GM18861 (cell line): Measurements from ENCODE around the gene SLC19A1.

Source experiments
- ATAC-seq: cut with Tn5 transposase; IDR thresholded peaks from one replicate; pipeline ENCODE4 v1.9.1; 2021; ENCODE audit not compliant: unreplicated experiment

Gene SLC19A1

DNA sequence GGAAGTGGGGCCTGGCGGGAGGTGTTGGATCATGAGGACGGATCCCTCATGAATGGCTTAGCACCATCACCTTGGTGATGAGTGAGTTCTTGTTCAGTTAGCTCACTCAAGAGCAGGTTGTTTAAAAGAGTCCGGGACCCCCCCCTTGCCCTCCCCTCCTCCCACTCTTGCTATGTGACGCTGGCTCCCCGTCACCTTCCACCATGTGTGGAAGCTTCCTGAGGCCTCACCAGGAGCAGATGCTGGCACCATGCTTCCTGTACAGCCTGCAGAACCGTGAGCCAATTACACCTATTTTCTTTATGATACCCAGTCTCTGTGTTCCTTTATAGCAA, 3.0 kb upstream of the SLC19A1 start:
- no peak for ATAC-seq

DNA sequence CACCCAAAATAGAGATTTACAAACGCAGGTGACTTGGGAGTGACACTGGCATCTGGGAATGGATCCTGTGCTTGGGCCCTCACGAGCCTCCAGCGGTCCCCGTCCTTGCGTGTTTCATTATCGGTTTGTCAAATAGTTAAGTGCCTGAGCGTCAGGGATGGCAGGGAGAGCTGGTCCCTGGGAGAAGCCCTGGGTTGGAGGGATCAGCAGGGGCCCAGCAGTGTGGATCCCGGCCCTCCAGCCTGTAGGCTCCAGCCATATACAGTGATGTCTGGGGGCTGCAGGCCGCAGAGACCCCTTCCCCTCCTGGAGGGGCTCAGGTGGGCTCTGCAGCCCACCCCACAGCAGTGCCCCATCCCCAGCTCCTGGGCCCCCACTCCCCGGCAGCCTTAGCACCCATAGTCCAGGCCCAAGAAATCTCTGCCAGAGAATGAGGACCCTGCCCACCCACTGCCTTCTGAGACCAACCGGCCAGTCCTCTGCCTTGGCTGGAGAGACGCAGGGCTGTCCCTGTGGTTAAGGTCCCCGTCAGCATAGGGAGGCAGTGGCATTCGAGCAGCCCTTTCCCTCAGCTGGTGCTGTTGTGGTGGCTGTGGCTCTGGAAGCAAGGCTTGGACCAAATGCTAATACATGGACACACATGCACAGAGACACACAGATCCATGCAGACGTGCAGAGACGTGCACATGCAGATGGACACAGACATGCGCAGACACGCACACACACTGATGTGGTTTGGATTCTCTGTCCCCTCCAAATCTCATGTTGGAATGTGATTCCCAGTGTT, 2.4 kb upstream of the SLC19A1 start:
- ATAC-seq: no peak

DNA sequence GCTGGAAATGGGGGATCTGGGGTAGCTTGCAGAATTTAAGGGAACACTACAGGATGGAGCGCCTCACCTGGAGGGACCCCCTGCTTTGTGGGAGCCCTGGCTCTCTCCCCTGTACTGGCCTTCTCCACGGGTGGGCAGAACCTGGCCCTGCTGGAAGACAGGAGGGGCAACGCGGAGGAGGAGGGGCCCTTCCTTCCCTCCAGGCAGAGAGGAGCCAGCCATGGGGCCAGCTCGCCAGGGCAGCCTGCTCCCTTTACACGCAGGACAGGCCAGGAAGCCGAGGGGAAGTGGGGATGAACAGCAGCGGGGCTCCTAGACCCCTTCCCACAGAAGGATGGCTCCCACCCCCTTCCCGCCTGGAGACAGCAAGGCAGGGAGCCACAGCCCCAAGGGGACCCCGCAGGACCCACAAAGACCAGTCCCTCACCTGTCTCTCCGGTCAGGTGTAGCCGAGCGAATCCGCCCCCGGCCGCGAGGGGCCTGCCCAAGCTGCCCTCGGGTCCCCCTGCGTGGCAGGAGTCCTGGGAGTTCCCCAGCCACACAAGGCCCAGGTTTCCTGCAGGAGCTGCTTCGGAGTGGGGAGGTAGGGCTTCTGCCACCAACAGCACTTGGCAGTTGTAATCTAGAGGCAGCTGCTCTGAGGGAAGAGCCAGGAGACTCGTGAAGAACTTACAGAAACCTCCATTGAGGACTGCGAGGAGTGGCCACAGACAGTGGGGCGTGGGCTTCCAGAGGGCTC, 1.6 kb upstream of the SLC19A1 start:
- ATAC-seq: no peak

DNA sequence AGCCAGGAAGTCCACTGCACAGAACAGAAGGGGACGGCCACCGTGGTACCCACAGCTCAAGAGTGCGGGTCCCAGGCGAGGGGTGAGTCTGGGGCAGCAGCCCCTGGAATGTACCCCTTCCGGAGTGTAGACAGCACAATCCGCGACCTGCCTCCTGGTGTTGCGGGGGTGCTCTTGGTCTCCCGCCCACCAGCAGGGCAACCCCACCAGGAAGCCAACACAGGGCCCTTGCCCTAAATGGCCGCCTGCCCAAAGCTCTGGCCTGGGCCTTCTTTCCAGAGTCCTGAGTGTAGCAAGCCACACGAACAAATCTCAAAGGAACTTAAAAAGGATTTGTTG, 1.1 kb upstream of the SLC19A1 start:
- no peak for ATAC-seq

DNA sequence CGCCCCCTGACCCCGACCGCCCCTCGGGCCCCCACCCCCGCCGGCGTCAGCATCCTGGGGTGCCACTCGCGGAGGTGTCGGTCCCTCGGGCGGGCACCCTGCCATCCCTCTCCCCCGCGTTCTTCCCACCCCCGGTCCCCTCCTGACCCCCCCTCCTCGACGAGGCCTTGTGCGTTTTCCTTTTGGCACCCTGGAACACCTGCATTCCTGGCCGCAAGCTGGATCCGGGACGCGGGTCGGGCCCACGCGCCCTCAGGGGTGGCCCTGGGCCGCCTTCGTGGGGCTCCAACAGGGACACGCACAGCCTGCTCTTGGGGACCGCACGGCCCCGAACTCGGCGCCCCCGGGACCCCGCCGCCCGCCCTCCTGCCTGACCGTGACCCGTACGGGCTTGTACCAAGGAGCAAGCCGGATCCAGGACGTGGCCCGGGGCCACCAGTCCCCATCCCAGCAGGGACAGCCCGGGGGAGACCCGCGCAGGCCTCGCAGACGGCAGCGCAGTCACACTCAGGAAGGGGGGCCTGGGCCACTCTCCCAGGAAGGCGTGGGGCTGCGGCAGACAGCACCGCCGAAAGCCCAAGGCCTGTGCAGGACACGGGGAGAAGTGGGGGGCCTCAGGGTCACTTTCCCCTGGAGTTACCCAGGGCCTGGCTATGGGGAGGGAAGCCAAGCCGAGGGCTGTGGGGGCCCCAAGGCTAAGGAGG, 579 bp upstream of the SLC19A1 start:
- no peak for ATAC-seq

DNA sequence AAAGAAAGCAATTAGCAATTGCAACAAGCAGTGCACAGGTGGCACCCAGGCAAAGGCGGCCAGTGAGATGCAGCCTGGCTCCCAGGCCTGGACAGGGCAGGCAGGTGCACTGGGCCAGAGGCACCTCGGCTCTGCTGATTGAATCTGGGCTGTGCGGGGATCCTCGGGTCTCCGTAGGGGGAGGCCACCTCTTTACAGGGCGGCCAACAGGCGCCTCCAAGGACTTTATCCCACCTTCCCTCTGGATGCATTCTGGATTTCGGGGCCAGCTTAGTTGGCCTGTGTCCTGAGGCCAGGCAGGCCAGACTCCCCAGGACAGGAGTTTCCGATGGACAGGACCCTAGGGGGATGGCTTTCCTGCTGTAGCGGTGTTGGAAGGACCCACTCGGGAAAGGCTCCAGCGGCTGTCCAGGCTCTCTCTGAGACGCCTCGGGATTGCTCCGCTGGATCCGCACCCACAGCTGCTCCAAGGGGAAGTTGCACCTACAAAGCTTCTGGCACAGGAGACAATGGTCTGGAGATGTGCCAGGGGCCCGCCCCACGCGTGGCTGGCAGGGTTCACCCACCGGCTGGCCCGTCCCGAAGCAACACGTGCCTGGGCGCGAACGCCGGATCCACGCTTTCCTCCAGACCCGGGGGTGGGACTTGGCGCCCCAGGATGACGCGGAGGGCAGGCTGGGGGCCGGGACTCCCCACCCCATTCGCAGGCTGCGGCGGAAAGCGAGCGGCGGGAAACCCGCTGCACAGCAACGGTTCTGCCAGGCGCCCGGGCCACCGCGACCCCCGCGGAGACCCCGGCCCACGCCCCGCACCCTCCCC, 810 bp downstream of the SLC19A1 start:
- ATAC-seq: no peak

DNA sequence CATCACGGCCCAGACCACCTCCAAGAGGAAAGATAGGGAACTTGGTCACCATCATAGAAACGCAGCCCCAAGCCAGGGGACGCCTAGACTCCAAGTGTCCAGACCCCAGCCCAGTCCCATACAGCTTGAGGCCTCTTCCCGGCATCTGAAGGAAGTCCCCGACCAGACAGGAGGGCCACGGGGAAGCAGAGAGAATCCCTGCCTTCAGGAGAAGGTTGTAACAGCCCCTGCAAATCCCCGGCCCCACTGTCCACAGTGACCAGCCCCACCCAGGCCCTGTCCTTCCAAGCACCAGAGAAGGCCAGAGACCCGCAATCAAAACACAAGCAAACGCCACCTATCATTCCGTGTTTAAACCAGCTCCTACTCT, 1.7 kb downstream of the SLC19A1 start:
- ATAC-seq: no peak

DNA sequence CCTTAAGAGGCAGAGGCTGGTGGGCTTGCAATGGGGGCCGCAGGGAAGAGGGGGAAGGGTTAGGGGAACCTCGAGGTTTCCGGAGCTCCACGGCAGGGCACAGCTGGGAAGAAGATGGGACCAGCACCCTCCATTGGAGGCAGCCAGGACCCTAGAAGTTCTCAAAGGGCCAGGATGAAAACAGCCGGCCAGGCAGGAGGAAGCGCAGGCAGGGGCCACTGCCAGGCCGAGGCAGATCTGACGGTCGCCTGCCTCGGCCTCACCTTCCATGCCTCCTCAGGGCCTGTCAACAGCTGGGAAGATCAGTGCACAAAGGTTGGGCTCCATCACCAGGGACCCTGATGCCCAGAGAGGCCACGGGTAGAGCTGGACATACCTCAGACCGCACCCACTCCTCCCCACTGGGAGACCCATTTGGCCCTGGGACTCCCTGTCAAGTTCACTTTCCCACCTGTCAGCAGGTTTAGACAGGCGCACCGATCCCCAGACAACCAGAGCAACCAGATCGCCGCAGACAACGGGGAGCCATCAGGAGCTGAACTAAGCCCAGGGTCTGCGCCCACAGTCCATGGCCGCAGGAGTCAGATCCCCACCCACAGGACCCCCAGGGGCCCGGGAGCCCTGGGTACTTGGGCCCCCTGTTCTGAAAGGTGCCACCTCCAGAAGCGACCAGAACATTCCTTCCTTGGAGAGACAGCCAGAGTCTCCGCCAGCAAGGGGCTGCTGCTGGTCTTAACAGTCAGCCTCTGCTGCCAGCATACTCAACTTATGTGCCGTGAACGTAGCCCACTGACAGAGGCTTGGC, 2.2 kb downstream of the SLC19A1 start:
- no peak for ATAC-seq

DNA sequence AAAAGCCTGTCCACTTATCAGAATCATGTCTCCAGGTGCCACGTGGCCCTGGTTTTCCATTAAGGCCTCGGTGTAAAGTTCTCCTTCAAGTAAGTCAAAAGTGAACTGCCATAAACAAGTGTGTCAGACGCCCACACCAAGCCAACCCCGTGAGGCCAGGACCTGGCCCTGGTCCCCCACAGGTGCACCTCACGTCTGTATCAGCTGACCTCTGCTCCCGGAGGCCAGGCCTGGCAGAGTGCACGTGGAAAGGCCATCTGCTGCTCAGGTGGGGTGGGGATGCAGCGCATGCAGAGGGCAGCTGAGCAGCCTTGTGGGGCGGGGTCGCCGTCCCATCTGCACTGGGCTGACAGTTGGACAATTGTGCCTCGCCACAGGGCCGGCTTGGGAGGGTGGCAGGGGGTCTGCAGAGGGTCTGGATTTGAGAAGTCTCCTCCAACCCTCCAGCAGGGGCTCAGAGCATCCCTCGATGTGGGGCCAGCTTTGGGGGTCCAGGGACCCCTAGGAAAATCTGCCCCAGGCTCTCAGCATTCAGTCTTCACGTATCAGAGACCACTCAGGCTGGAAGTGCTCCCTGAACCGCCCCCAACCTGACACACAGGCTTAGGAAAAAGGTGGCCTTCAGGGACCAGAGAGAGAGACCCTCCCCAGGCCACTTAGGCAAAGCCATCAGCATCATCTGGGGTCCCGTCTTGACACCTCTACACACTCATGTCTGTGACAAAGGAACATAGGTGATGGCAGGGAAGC, 3.0 kb downstream of the SLC19A1 start:
- no peak for ATAC-seq

DNA sequence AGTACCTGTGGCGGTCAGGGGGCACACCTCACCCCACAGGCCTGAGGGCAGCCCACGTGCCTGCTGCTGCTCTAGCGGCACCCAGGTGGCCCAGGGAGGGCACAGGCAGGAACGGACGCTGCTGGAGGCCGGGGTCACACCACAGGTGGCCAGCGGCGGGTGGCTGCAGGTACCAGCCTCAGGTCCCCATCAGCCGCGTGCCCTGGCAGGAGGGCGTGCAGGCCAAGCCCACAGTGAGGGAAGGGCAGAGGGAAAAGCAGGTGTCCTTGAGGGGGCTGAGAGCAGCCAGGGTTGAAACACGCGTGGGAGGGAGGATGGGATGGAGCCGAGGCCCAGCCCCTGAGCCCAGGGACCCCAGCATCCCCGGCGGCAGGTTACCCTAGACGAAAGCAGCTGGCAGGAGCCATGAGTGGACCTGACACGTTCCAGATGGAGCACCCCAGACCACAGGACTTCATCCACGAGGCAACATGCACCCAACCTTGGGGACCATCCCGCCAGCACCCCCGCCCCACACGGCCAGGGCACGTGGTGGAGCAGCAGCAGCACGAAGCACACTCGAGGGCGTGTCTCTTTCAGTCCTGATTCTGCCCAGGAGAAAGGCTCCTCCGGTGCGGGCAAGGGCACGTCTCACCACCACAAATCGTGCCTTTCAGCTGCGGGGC, 3.7 kb downstream of the SLC19A1 start:
- no peak for ATAC-seq

DNA sequence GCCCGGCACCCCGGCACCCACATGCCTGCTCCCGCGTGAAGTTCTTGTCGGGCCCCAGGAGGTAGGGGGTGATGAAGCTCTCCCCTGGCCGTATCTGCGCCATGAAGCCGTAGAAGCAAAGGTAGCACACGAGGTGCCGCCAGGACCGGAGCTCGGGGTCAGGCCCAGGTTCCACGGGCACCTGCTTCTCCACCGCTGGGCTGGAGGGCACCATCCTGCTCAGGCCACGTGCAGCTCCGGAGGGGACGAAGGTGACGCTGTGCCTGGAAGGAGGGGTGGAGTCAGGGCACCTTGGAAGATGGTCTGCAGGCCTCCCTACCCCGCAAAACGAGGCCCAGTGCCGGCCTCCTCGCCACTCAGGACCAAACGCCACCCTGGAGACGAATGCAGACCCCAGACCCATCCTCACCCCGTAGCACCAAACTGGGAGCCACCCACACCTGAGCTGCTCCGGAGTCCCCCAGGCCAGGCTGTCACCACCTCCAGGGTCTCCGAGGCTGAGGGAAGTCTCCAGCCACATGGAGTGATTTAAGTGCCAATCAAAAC, 4.4 kb downstream of the SLC19A1 start:
- ATAC-seq: no peak

DNA sequence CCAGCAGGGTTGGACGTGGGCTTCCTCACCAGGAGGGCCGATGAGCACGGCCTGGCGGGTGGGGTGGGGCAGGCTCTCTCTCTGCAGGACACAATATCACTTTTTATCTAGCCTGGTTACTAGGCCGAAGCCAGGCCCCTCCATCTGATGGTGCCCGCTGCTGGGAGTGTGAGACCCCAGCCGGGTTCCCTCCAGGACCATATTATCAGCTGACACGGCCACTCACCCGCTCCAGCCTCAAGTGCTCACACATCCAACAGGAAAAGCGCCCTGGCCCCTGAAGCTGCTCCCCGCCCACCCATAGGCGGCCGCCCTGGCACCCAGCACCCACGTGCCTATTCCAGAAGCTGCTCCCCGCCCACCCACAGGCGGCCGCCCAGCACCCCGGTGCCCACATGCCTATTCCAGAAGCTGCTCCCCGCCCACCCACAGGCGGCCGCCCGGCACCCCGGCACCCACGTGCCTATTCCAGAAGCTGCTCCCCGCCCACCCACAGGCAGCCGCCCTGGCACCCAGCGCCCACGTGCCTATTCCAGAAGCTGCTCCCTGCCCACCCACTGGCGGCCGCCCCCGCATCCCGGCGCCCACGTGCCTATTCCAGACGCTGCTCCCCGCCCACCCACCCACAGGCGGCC, 5.0 kb downstream of the SLC19A1 start:
- ATAC-seq: no peak

DNA sequence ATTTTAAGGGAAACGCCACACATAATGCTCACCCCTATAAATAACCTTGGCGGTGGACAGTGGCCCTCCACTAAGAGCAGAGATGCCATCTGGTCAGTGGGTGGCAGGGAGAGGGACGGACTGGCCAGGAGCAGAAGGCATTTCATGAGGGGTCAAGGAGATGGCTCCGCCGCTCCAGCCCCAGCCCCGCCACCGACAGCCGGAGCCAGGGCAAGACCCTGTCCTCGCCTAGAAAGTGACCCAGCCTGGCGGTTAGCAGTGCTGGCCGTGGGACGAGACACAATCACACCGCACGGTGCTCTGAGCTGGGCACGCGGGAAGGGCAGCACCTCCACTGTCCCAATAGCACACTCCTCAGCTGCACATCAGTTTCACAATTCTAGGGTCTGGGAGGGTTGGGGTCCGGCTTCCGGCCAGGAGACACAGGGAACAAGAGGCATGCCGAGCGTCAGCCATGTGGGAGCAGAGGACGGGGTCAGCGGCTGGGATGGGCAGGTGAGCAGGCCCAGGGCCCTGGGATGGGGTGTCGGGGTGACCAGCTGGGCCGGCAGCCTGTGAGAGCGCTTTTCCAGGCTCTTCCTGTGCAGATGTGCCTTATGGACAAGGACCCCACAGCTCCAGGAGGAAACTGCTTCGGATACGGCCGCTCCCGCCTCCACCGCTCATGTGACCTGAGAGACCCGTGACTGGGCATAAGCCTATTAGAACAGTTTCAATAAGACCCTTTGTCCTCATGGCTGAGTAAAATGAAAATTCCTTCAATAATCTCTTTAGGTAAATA, 5.7 kb downstream of the SLC19A1 start:
- no peak for ATAC-seq

DNA sequence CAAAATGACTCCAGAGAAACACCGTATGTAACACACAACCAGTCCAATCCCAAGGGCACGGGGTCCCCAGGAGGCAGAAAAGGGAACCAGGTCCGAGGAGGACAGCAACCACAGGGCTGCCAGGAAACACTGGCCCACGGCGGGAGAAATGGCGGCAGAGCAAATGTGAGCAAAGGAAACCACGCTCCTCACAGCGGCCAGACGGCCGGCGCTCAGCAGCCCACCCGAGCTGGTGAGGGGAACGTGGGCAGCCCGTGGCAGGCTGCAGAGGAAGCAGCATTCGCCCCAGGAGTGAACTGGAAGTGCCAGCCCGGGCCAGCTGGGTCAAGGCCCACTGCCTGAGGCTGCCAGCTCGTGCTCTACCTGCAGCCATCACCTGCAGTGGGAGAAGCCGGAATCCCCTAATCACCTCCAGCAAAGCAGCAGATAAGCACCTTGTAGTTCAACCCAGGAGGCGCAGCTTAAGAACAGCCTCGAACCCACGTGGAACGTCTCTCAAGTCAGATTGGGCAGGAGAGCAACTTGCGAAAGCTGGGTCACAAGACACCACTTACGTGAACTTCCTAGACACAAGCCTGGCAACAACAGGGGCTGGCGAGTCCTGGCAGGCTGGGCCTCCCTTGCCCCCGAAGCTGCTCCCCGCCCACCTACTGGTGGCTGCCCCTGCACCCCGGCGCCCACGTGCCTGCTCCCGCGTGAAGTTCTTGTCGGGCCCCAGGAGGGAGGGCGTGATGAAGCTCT, 6.7 kb downstream of the SLC19A1 start:
- ATAC-seq: no peak

DNA sequence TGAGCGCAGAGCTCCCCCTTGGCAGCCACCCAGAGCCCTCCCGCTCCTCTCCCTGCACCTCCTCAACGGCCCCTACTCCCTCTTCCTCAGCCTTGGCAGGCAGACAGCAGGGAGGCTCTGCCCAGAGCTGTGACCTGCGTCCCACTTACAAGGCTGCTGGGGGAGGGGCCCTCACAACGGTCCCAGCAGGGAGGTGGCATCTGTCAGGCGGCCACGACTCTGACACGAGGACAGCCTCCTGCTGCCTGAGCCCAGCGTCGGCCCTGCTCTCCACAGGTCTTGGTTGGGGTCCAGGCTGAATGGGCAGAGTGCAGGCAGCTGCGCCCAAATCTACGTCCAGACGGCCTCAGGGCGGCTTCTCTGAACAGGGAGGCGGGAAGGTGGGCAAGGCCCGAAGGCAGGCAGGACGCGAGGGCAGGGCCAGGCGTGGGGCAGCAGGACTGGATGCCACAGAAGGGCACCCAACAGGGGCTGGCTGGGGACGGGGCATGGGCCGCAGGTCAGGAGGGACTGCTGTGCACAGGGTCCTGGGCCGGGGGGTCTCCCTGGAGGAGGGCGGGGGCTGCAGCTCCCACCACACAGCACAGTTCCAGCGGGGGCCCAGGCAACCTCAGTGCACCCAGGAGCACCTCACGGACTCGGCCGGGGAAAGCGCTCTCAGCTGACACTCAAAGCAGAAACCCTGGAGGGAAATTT, 7.5 kb downstream of the SLC19A1 start:
- no peak for ATAC-seq

DNA sequence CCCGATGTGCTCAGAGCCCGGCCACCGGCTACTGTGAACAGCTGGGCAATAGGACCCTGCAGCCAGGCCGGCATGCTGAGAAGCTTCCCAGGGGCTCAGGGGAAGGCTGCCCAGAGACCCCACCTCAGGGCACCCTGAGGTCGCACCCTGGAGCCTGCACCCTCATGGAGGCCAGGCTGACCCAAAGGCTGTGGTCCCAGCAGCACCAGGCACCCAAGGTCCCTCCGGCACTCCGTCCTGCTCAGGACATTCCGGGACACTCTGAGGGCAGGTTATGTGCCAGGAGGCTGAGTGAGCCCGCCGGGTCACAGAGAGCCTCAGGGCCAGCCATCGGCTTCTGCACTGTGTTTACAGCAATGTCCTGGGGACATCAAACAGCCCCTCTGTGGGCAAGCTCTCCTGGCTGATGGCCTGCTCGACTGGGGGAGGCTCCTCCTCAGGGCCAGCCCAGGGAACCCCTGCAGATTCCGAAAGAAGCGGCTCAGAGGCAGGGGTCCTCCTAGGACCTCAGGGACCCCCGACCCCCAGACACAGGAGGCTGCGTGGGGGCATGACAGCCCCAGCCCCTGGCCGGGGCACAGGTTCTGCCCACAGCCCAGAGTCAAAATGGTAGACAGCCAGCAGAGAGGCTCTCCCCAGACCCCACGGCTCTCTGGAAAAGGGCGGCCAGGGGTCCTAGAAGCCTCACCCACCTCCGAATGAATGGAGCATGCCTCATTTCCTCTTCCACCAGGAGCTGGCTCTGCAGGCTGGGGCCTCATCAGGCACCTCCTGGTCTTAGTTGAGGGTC, 8.2 kb downstream of the SLC19A1 start:
- no peak for ATAC-seq
